Natural killer cell treated with Interleukin-12 subunit alpha and Interleukin-12 subunit beta and Interleukin-15 and Interleukin-18, amount 100 ng/mL, for 72 hours (primary cell): ENCODE data around the gene HELT. TPM values are rescaled to one million over a fixed set of nuclear protein-coding genes. Genes with fewer than 3 reads are reported as not detected.
"Not testable (repeated sequence)": the region's sequence is repeated elsewhere in the genome, so short reads cannot be mapped to it uniquely, and the experiment has no call there.

Source experiments
- ATAC-seq, 2 donors: fragments of 150-1000 bp; cut with Tn5 transposase in 1 of 2; sonication (Bioruptor Pico), chemical (Tn5 transposase) in 1 of 2; 2 replicates each; pipeline ENCODE4 v1.10.0; 2021
- DNase-seq: peaks from one replicate; pipeline ENCODE4 v3.0.0; 2022; ENCODE audit warnings: low spot score
- H3K27ac Mint-ChIP-seq, 2 donors: 1 replicate in 1 of 2; 2 replicates in 1 of 2; pipeline ENCODE4 v1.8.0; 2022; ENCODE audit warnings: mixed read lengths in 2 of 2, mild to moderate bottlenecking in 1 of 2, moderate library complexity in 1 of 2
- H3K27me3 Mint-ChIP-seq, 2 donors: 1 replicate in 1 of 2; 2 replicates in 1 of 2; pipeline ENCODE4 v1.8.0; 2022; ENCODE audit warnings: mixed read lengths in 2 of 2
- H3K36me3 Mint-ChIP-seq: one replicate; pipeline ENCODE4 v1.8.0; 2022; ENCODE audit warnings: mixed read lengths
- H3K4me1 Mint-ChIP-seq, 2 donors: 1 replicate in 1 of 2; 2 replicates in 1 of 2; pipeline ENCODE4 v1.8.0; 2022; ENCODE audit warnings: low read depth in 2 of 2, mixed read lengths in 2 of 2, mild to moderate bottlenecking in 1 of 2
- H3K4me3 Mint-ChIP-seq: one replicate; pipeline ENCODE4 v1.8.0; 2022; ENCODE audit warnings: mixed read lengths
- H3K9me3 Mint-ChIP-seq: 2 replicates; pipeline ENCODE4 v1.8.0; 2022; ENCODE audit warnings: mixed read lengths
- total RNA-seq, 2 donors: library from RNA; stranded (reverse); gene quantifications; one replicate each; pipeline ENCODE4 v1.2.3, GENCODE V29; 2022

HELT gene
- total RNA-seq, 2 donors from 2014 or later = not detected

GRCh38 chr4:184990131-184990530 is 28.2 kb upstream of the HELT start:
- not testable (repeated sequence) for DNase-seq, H3K27me3 Mint-ChIP-seq, H3K27ac Mint-ChIP-seq, ATAC-seq, H3K4me3 Mint-ChIP-seq, H3K36me3 Mint-ChIP-seq, H3K9me3 Mint-ChIP-seq, H3K4me1 Mint-ChIP-seq

DNA sequence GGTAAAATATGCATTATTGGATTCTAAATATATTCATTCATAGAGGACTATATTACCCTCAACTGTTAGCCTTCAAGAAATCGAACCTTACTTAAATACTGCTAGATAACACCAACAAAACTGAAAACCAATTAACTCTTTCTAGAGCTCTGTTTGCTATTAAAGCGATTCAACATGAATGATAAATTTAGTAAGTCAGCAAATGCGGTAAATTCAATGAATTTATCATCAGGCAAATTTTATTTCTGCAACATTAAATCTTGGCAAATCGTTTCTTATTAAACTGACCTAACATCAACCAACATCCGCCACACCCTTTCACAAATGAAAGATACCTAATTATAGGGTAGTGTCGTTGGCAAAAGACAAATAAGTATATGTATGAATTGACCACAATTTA is 26.4 kb upstream of the HELT start:
- ATAC-seq = no peak
- no peaks in the 10 kb centered on the region for H3K4me1 Mint-ChIP-seq
- no peaks in the 10 kb centered on the region for H3K36me3 Mint-ChIP-seq
- no peak for DNase-seq
- H3K9me3 Mint-ChIP-seq = no peaks in the 10 kb centered on the region
- no peak overlapping the region for H3K4me3 Mint-ChIP-seq
- H3K27ac Mint-ChIP-seq = no peak overlapping the region
- H3K27me3 Mint-ChIP-seq = peaks cover 0 to 2% of the 10 kb centered on the region in 2 donors

GRCh38 chr4:184992422-184992821 is 25.9 kb upstream of the HELT start:
- no peak for ATAC-seq
- no peak overlapping the region for H3K27ac Mint-ChIP-seq
- DNase-seq = no peak
- no peaks in the 10 kb centered on the region for H3K9me3 Mint-ChIP-seq
- no peak overlapping the region for H3K4me3 Mint-ChIP-seq
- H3K36me3 Mint-ChIP-seq = no peaks in the 10 kb centered on the region
- H3K27me3 Mint-ChIP-seq = peaks cover 0 to 5% of the 10 kb centered on the region in 2 donors
- no peaks in the 10 kb centered on the region for H3K4me1 Mint-ChIP-seq

DNA sequence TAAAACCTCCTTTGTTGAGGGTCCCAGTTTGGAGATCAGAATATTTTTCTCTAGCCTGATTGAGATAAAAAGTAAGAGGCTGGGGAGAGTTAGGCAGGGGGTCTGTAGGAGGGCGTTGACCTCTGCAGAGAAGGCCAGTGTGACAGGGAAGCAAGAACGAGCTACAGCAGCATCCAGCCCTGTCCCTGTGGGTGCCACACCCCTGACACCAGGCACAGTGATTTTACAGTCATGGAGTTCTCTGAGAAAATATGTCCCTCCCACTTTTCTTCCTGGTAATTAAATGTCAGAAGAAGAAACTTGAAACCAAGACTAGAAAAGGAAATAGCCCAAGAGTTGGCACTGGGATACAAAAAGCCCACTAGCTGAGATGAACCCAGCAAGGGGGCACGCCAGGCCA is 25.0 kb upstream of the HELT start:
- no peak for DNase-seq
- Mint-ChIP-seq H3K27ac (no peak overlapping the region), H3K4me3 (no peak overlapping the region), H3K36me3 (no peaks in the 10 kb centered on the region), H3K27me3 (peaks cover 5 to 7% of the 10 kb centered on the region in 2 donors), H3K9me3 (no peaks in the 10 kb centered on the region), H3K4me1 (no peaks in the 10 kb centered on the region)
- no peak for ATAC-seq

- H3K36me3 Mint-ChIP-seq = no peaks in the 10 kb centered on the region
- ATAC-seq (no peak), DNase-seq (no peak)
- no peaks in the 10 kb centered on the region for H3K4me1 Mint-ChIP-seq
- H3K9me3 Mint-ChIP-seq = no peaks in the 10 kb centered on the region
- H3K27me3 Mint-ChIP-seq = peaks cover 5 to 8% of the 10 kb centered on the region in 2 donors
- H3K27ac Mint-ChIP-seq = no peak overlapping the region
- no peak overlapping the region for H3K4me3 Mint-ChIP-seq
Observed at GRCh38 chr4:184994010-184994622, 24.2 kb upstream of the HELT start.

DNA sequence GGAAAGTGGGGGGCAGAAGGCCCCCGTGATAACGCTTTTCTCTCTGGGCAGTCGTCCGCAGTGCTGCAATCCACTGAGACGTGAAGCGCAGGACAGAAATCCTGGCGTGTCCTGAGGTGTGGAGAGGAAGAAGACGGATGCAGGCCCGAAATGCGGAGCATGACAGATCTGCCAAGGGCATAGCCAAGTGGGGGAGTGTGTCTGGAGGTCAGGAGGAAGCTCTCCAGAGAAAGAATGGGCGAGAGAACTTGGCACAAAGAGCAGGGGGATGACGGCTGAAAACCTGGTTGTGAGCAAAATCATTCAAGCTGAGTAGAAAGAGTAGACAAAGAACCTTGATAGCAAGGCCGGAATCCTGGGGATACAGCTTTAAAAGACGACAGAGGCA is 23.7 kb upstream of the HELT start:
- DNase-seq (no peak), ATAC-seq (no peak)
- no peak overlapping the region for H3K4me3 Mint-ChIP-seq
- no peaks in the 10 kb centered on the region for H3K9me3 Mint-ChIP-seq
- H3K27ac Mint-ChIP-seq = no peak overlapping the region
- H3K36me3 Mint-ChIP-seq = no peaks in the 10 kb centered on the region
- peaks cover 5 to 9% of the 10 kb centered on the region in 2 donors for H3K27me3 Mint-ChIP-seq
- no peaks in the 10 kb centered on the region for H3K4me1 Mint-ChIP-seq

DNA sequence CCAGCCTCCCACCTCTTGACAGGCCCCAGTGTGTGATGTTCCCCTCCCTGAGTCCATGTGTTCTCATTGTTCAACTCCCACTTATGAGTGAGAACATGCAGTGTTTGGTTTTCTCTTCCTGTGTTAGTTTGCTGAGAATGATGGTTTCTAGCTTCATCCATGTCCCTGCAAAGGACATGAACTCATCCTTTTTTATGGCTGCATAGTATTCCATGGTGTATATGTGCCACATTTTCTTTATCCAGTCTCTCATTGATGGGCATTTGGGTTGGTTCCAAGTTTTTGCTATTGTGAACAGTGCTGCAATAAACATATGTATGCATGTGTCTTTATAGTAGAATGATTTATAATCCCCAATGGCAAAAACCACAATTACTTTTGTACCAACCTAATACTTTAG is 20.6 kb upstream of the HELT start:
- H3K4me3 Mint-ChIP-seq, H3K4me1 Mint-ChIP-seq, H3K36me3 Mint-ChIP-seq, H3K27ac Mint-ChIP-seq, H3K9me3 Mint-ChIP-seq, ATAC-seq, DNase-seq: not testable (repeated sequence)
- peaks cover 12 to 32% of the 10 kb centered on the region in 2 donors for H3K27me3 Mint-ChIP-seq

GRCh38 chr4:185002784-185003183 is 15.5 kb upstream of the HELT start:
- Mint-ChIP-seq H3K4me3 (no peak overlapping the region), H3K27ac (no peak overlapping the region), H3K27me3 (peaks cover 19 to 56% of the 10 kb centered on the region in 2 donors), H3K36me3 (no peaks in the 10 kb centered on the region), H3K4me1 (peaks cover 7% of the 10 kb centered on the region in 2 donors), H3K9me3 (no peaks in the 10 kb centered on the region)
- DNase-seq = no peak
- no peak for ATAC-seq

DNA sequence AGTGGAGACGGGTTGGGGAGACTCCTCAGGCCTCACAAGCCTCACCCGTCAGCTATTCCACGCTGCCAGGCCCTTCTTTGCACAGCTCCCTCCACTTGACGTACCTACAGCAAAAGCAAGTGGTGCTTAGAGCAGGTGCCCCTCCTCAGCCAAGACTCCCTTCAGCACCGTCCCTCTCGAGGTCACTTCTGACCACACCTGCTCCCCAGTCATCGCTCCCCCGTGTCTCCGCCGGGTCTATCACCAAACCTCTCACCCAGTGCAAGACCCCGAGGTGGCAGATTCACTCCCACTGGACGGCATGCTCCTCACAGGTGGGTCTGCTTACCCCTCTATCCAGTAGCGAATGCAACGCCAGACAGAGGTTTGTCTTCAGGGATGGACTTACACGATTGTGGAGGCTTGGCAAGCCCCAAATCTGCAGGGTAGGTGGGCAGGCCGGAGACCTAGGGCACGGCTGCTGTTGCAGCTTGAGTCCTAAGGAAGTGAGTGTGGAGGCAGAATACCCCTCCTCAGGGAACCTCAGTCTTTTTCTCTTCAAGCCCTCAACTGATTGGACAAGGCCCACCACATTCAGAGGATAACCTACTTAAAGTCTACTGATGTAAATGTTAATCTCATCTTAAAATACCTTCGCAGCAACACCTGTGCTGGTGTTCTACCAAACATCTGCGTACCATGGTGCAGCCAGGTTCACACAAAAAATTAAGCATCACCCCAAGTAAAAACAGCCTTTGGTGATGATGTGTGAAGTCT is 14.5 kb upstream of the HELT start:
- Mint-ChIP-seq H3K27me3 (peaks cover 26 to 61% of the 10 kb centered on the region in 2 donors), H3K36me3 (no peaks in the 10 kb centered on the region), H3K27ac (no peak overlapping the region), H3K9me3 (no peaks in the 10 kb centered on the region), H3K4me1 (peaks cover 7% of the 10 kb centered on the region in 2 donors), H3K4me3 (no peak overlapping the region)
- peak; percentile 55 for DNase-seq
- no peak for ATAC-seq

DNA sequence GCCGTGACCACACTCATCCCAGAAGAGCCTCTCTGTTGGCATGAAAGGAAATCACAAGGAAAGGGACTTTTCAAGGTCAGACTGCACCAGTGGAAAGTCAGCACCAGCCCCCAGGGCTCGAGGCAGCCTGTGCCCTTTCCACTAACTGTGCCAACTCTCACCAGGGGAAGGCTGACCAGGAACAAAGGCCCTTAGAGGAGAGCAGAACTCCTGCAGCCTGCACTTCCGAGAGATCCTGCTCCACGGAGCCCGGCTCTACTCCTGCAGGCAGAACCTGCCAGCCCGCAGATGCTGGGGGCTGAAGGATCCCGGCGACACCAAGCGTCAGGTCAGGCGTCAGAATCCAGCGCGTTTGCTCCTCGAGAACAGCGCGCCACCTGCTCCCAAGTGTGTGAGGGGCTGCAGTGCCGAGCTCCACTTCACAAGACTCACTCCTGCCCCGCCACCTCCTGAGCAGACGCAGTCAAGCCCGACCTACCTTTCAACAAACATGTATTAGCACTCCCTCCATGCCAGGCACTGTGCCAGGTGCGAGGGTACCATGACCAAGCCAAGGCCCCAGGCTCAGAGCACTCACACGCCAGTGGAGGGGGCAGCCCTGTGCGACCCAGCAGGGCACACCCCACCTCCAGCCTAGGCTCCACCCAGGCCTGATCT is 13.6 kb upstream of the HELT start:
- no peak overlapping the region for H3K27ac Mint-ChIP-seq
- ATAC-seq (peak; percentile 62 to 65), DNase-seq (no peak)
- no peaks in the 10 kb centered on the region for H3K9me3 Mint-ChIP-seq
- no peaks in the 10 kb centered on the region for H3K36me3 Mint-ChIP-seq
- H3K27me3 Mint-ChIP-seq = peaks cover 33 to 68% of the 10 kb centered on the region in 2 donors
- peak overlapping the region; percentile 26 for H3K4me3 Mint-ChIP-seq
- peaks cover 7% of the 10 kb centered on the region in 2 donors for H3K4me1 Mint-ChIP-seq

DNA sequence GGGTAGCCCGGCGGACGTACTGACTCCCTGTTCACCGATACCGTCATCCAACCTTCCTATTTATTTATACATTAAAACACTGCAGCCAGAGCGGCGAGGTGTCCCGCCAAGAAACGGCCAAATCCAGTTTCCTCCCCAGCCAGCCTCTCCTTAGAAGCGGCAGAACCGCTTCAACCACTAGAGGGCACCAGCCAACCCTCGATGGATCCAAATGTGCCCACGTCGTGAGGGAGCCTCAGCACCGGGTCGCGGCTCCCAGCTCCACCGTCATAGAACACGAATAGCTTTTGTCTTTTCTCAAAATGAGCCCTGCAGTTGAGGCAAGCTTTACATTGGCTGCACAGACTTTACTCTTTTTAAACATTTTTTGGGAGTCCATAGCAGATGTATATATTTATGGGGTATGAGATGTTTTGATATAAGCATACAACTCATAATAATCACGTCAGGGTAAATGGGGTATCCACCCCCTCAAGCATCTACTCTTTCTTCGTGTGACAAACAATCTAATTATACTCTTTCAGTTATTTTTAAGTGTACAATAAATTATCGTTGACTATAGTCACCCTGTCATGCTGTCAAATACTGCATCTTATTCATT is 13.0 kb upstream of the HELT start:
- DNase-seq = peak; percentile 83
- H3K4me3 Mint-ChIP-seq = peak overlapping the region; percentile 26
- peaks cover 7% of the 10 kb centered on the region in 2 donors for H3K4me1 Mint-ChIP-seq
- H3K36me3 Mint-ChIP-seq = no peaks in the 10 kb centered on the region
- no peak overlapping the region for H3K27ac Mint-ChIP-seq
- ATAC-seq = peak; percentile 83 to 88
- peaks cover 39 to 68% of the 10 kb centered on the region in 2 donors for H3K27me3 Mint-ChIP-seq
- H3K9me3 Mint-ChIP-seq = no peaks in the 10 kb centered on the region

GRCh38 chr4:185011408-185011807 is 6.9 kb upstream of the HELT start:
- Mint-ChIP-seq H3K9me3 (no peaks in the 10 kb centered on the region), H3K36me3 (no peaks in the 10 kb centered on the region), H3K4me3 (no peak overlapping the region), H3K4me1 (no peaks in the 10 kb centered on the region), H3K27me3 (peaks cover 43 to 80% of the 10 kb centered on the region in 2 donors), H3K27ac (no peak overlapping the region)
- no peak for ATAC-seq
- DNase-seq = peak; percentile 35

- Mint-ChIP-seq H3K4me3 (no peak overlapping the region), H3K27ac (no peak overlapping the region), H3K36me3 (no peaks in the 10 kb centered on the region), H3K4me1 (no peaks in the 10 kb centered on the region), H3K27me3 (peaks cover 49 to 93% of the 10 kb centered on the region in 2 donors), H3K9me3 (no peaks in the 10 kb centered on the region)
- ATAC-seq (no peak), DNase-seq (peak; percentile 41)
Observed at GRCh38 chr4:185013417-185014125, 4.7 kb upstream of the HELT start.
